Liver (tissue), 9 donors: ENCODE data around the gene C12orf76. TPM values are rescaled to one million over a fixed set of nuclear protein-coding genes. Genes with fewer than 3 reads are reported as not detected.
"Not testable (repeated sequence)": the region's sequence is repeated elsewhere in the genome, so short reads cannot be mapped to it uniquely, and the experiment has no call there.

Experiments used
- DNase-seq: peaks from one replicate; pipeline ENCODE4 v3.0.0-alpha.2; 2017; ENCODE audit warnings: low spot score
- H3K27ac ChIP-seq, 2 donors: one replicate each; pipeline ENCODE4 v1.7.0; 2013; ENCODE audit warnings: inconsistent platforms in 2 of 2, low read length in 2 of 2, control low read depth in 1 of 2, low read depth in 1 of 2, mild to moderate bottlenecking in 1 of 2
- H3K27me3 ChIP-seq, 4 donors: one replicate each; pipeline versions ENCODE4 v1.6.1 to v1.7.0; 2013; ENCODE audit warnings: low read length in 3 of 4, inconsistent platforms in 1 of 4, mild to moderate bottlenecking in 1 of 4, moderate library complexity in 1 of 4; ENCODE audit not compliant: control insufficient read depth in 4 of 4, insufficient read depth in 4 of 4
- H3K36me3 ChIP-seq, 4 donors: one replicate each; pipeline versions ENCODE4 v1.6.1 to v1.7.0; 2013; ENCODE audit warnings: low read length in 3 of 4, mild to moderate bottlenecking in 3 of 4, low read depth in 1 of 4, moderate library complexity in 1 of 4; ENCODE audit not compliant: control insufficient read depth in 4 of 4, insufficient read depth in 3 of 4
- H3K4me1 ChIP-seq, 4 donors: one replicate each; pipeline versions ENCODE4 v1.6.1 to v1.7.0; 2013; ENCODE audit warnings: low read length in 3 of 4, mild to moderate bottlenecking in 3 of 4, moderate library complexity in 1 of 4; ENCODE audit not compliant: control insufficient read depth in 4 of 4, insufficient read depth in 4 of 4
- H3K4me3 ChIP-seq, 3 donors: one replicate each; pipeline versions ENCODE4 v1.6.1 to v1.7.0; 2013; ENCODE audit warnings: low read length in 3 of 3, control low read depth in 1 of 3, low read depth in 1 of 3, mild to moderate bottlenecking in 1 of 3
- H3K9ac ChIP-seq, 2 donors: one replicate each; pipeline ENCODE4 v1.7.0; 2013; ENCODE audit warnings: low read length in 2 of 2, mild to moderate bottlenecking in 2 of 2, moderate library complexity in 2 of 2, control low read depth in 1 of 2, low read depth in 1 of 2
- H3K9me3 ChIP-seq, 4 donors: one replicate each; pipeline versions ENCODE4 v1.6.1 to v1.7.0; 2013; ENCODE audit warnings: low read length in 3 of 4; ENCODE audit not compliant: control insufficient read depth in 4 of 4
- CTCF ChIP-seq: fragments of 150-350 bp; IDR thresholded peaks from 2 replicates; pipeline ENCODE4 v1.5.1; 2017; ENCODE audit warnings: improper control_type of control experiment, low read depth, low read length; ENCODE audit not compliant: missing input control
- EGR1 ChIP-seq, 2 donors: IDR thresholded peaks; 2 replicates each; pipeline ENCODE4 v1.6.1; 2016 to 2018; ENCODE audit warnings: antibody characterized with exemption in 2 of 2, low read depth in 2 of 2
- FOXA1 ChIP-seq: IDR thresholded peaks from 2 replicates; pipeline ENCODE4 v1.6.1; 2016; ENCODE audit warnings: antibody characterized with exemption
- FOXA2 ChIP-seq: IDR thresholded peaks from 2 replicates; pipeline ENCODE4 v1.6.1; 2016; ENCODE audit warnings: antibody characterized with exemption
- GABPA ChIP-seq, 2 donors: IDR thresholded peaks in 1 of 2; conservative IDR thresholded peaks in 1 of 2; 2 replicates each; pipeline ENCODE4 v1.6.1; 2016; ENCODE audit warnings: antibody characterized with exemption in 2 of 2, mild to moderate bottlenecking in 1 of 2, moderate library complexity in 1 of 2
- HNF4A ChIP-seq, 2 donors: conservative IDR thresholded peaks; 2 replicates each; pipeline ENCODE4 v1.6.1; 2016; ENCODE audit warnings: antibody characterized with exemption in 2 of 2, mild to moderate bottlenecking in 2 of 2
- HNF4G ChIP-seq: IDR thresholded peaks from 2 replicates; pipeline ENCODE4 v1.6.1; 2016; ENCODE audit warnings: antibody characterized with exemption
- JUND ChIP-seq, 2 donors: IDR thresholded peaks; 2 replicates each; pipeline ENCODE4 v1.6.1; 2016; ENCODE audit warnings: antibody characterized with exemption in 2 of 2
- MAX ChIP-seq: IDR thresholded peaks from 2 replicates; pipeline ENCODE4 v1.6.1; 2016; ENCODE audit warnings: antibody characterized with exemption
- NR2F2 ChIP-seq: IDR thresholded peaks from 2 replicates; pipeline ENCODE4 v1.6.1; 2016; ENCODE audit warnings: antibody characterized with exemption
- RAD21 ChIP-seq, 2 donors: IDR thresholded peaks; 2 replicates each; pipeline ENCODE4 v1.6.1; 2016; ENCODE audit warnings: antibody characterized with exemption in 2 of 2, mild to moderate bottlenecking in 2 of 2
- REST ChIP-seq: IDR thresholded peaks from 2 replicates; pipeline ENCODE4 v1.6.1; 2016; ENCODE audit warnings: antibody characterized with exemption, mild to moderate bottlenecking
- RXRA ChIP-seq, 2 donors: IDR thresholded peaks; 2 replicates each; pipeline ENCODE4 v1.6.1; 2017 to 2018; ENCODE audit warnings: antibody characterized with exemption in 2 of 2, mild to moderate bottlenecking in 1 of 2
- SP1 ChIP-seq: IDR thresholded peaks from 2 replicates; pipeline ENCODE4 v1.6.1; 2018; ENCODE audit warnings: antibody characterized with exemption, mild to moderate bottlenecking
- TAF1 ChIP-seq: conservative IDR thresholded peaks from 2 replicates; pipeline ENCODE4 v1.6.1; 2016; ENCODE audit warnings: antibody characterized with exemption, mild to moderate bottlenecking
- YY1 ChIP-seq: IDR thresholded peaks from 2 replicates; pipeline ENCODE4 v1.6.1; 2016; ENCODE audit warnings: antibody characterized with exemption, mild to moderate bottlenecking
- WGBS: extraction: QIAGEN DNeasy Blood & Tissue Kit; methylation state at CpG from one replicate; pipeline ENCODE4 v1.1.7; 2013; 5-methylcytosine and 5-hydroxymethylcytosine counted together
- polyA plus RNA-seq, 2 donors: library from polyadenylated mRNA; stranded (reverse) in 1 of 2; unstranded in 1 of 2; fragments of 200-250 nt in 1 of 2; fragments of >200 nt in 1 of 2; fragmentation: Nextera tagmentation in 1 of 2; extraction: Ambion mirVana in 1 of 2; gene quantifications; one replicate each; pipeline versions ENCODE4 v1.2.1 to v1.2.3, GENCODE V29; 2013 to 2015
- total RNA-seq, 2 donors: library from RNA; depleted of rRNA; stranded (reverse); fragments of >200 nt; gene quantifications; one replicate each; pipeline ENCODE4 v1.2.3, GENCODE V29; 2014
- TF ChIP-seq, protein P1 (sequence below): IDR thresholded peaks from 2 replicates; pipeline ENCODE4 v1.6.1; 2016; ENCODE audit warnings: antibody characterized with exemption
- TF ChIP-seq, protein P2 (sequence below): IDR thresholded peaks from 2 replicates; pipeline ENCODE4 v1.6.1; 2016; ENCODE audit warnings: antibody characterized with exemption
- donor health status: healthy.
- donor health status: healthy.
- donor health status: healthy.
- donor health status: healthy.
- donor health status: healthy.

The C12orf76 gene
- total and polyA plus RNA-seq, 4 donors: 5.6 to 22.4 (median 6.1) TPM

DNA sequence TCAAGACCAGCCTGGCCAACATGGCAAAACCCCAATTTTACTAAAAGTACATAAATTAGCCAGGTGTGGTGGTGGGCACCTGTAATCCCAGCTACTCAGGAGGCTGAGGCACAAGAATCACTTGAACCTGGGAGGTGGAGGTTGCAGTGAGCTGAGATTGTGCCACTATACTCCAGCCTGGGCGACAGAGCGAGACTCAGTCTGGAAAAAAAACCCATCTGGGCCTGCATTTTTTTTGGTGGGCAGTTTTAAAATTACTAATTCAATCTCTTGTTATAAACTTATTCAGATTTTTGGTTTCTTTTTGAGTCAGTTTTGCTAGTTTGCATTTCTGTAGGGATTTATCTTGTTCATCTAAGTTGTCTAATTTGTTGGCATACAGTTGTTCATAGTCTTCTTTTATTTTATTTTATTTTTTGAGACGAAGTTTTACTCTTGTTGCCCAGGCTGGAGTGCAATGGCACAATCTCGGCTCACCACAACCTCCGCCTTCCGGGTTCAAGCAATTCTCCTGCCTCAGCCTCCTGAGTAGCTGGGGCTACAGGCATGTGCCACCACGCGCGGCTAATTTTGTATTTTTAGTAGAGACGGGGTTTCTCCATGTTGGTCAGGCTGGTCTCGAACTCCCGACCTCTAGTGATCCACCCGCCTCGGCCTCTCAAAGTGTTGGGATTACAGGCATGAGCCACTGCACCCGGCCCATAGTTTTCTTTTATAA, 39.5 kb downstream of the C12orf76 start:
- 95% methylated on average over 15 of the region's 15 CpGs for WGBS
- H3K9me3 ChIP-seq, H3K27me3 ChIP-seq, H3K27ac ChIP-seq, DNase-seq, H3K4me3 ChIP-seq, H3K9ac ChIP-seq, H3K36me3 ChIP-seq: not testable (repeated sequence)
- peaks cover 3 to 35% (median 24%) of the 10 kb centered on the region in 4 donors for H3K4me1 ChIP-seq

GRCh38 chr12:110007881-110008280, 40.4 kb downstream of the C12orf76 start:
- Histone ChIP-seq H3K4me1 (peaks cover 3 to 34% (median 24%) of the 10 kb centered on the region in 4 donors), H3K27me3 (no peaks in the 10 kb centered on the region), H3K9me3 (no peaks in the 10 kb centered on the region), H3K36me3 (peaks cover 0 to 4% (median 0%) of the 10 kb centered on the region in 4 donors), H3K9ac (no peak overlapping the region), H3K4me3 (no peak overlapping the region), H3K27ac (no peak overlapping the region)
- DNase-seq: no peak
- no peak for TF ChIP-seq SP1
- TF ChIP-seq, protein P1, sequence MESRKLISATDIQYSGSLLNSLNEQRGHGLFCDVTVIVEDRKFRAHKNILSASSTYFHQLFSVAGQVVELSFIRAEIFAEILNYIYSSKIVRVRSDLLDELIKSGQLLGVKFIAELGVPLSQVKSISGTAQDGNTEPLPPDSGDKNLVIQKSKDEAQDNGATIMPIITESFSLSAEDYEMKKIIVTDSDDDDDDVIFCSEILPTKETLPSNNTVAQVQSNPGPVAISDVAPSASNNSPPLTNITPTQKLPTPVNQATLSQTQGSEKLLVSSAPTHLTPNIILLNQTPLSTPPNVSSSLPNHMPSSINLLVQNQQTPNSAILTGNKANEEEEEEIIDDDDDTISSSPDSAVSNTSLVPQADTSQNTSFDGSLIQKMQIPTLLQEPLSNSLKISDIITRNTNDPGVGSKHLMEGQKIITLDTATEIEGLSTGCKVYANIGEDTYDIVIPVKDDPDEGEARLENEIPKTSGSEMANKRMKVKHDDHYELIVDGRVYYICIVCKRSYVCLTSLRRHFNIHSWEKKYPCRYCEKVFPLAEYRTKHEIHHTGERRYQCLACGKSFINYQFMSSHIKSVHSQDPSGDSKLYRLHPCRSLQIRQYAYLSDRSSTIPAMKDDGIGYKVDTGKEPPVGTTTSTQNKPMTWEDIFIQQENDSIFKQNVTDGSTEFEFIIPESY: no peak
- no peak for TF ChIP-seq HNF4G
- no peak for TF ChIP-seq GABPA (IDR thresholded peaks at IDR 0.05 in 1 of 2, conservative IDR thresholded peaks at IDR 0.05 in 1 of 2)
- no peak for TF ChIP-seq CTCF
- TF ChIP-seq YY1: no peak
- no peak for TF ChIP-seq JUND (IDR thresholded peaks at IDR 0.05)
- TF ChIP-seq RAD21 (IDR thresholded peaks at IDR 0.05): no peak
- TF ChIP-seq NR2F2: no peak
- TF ChIP-seq FOXA2: no peak
- no peak for TF ChIP-seq FOXA1
- no peak for TF ChIP-seq TAF1
- no peak for TF ChIP-seq EGR1 (IDR thresholded peaks at IDR 0.05; ENCODE audit: low read depth in 2 of 2)
- no peak for TF ChIP-seq REST
- TF ChIP-seq, protein P2, sequence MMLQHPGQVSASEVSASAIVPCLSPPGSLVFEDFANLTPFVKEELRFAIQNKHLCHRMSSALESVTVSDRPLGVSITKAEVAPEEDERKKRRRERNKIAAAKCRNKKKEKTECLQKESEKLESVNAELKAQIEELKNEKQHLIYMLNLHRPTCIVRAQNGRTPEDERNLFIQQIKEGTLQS: no peak
- TF ChIP-seq HNF4A (conservative IDR thresholded peaks at IDR 0.05): no peak
- no peak for TF ChIP-seq RXRA (IDR thresholded peaks at IDR 0.05)
- no peak for TF ChIP-seq MAX
